Activated CD8-positive, alpha-beta memory T cell treated with anti-CD3 and anti-CD28 coated beads for 4 hours (primary cell): Measurements from ENCODE around the gene HEXB.
"Not testable (repeated sequence)": the region's sequence is repeated elsewhere in the genome, so short reads cannot be mapped to it uniquely, and the experiment has no call there.

Source experiments
- DNase-seq, 2 donors: peaks; one replicate each; pipeline ENCODE4 v3.0.0-alpha.2; 2020; ENCODE audit warnings: low read depth in 2 of 2

Gene HEXB

DNA sequence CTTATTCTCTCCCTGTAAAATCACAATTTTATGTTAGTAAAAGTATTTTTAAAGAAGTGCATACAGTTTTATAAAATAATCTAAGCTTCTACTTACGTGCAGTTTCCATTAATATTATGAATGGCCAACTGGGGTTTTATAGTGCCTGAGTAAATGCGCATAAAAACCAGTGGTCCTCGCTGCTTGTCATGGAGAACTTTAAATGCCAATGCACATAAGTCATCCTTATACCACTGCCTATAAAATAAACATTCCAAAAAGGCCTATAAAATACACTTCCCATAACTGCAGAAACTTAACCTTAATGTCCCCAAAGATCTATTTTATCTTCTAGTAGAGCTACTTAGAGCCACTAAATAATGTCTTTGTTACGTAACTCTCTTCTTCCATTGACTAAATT lies 53.4 kb downstream of the HEXB start:
- DNase-seq: no peak

GRCh38 chr5:74748742-74749141 lies 63.7 kb downstream of the HEXB start:
- DNase-seq: not testable (repeated sequence)

GRCh38 chr5:74761241-74761640 lies 76.2 kb downstream of the HEXB start:
- DNase-seq: no peak

DNA sequence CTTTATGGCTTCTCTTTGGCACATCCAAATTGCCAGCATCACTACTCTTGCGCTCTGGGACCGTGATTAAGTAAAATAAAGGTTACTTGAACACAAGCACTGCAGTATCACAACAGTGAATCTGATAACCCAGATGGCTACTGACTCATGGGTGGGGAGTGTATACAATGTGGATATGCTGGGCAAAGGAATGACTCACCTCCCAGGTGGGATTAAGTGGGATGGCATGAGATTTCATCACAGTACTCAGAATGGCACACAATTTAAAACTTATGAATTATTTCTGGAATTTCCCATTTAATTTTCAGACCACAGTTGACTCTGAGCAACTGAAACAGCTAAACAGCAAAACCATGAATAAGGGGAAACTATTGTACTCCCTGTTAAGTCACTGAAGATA lies 77.6 kb downstream of the HEXB start:
- no peak for DNase-seq

GRCh38 chr5:74763504-74763903 lies 78.5 kb downstream of the HEXB start:
- no peak for DNase-seq

DNA sequence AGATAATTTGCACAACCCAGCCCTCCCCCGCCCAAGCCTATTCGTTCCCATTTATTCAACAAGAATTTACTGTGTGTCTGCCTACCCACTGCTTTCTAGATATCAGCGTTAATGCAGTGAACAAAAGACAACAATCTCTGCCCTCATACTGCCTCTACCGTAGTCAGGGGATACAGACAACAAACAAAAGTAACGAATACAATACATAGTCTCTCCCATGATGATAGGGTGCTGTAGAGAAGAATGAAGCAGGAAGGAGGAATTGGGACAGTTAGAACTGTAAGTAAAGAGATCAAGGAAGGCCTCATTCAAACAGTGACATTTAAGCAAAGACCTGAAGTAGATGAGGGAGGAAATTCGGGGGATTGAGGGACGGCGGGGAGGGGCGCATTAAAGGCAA lies 80.2 kb downstream of the HEXB start:
- no peak for DNase-seq

DNA sequence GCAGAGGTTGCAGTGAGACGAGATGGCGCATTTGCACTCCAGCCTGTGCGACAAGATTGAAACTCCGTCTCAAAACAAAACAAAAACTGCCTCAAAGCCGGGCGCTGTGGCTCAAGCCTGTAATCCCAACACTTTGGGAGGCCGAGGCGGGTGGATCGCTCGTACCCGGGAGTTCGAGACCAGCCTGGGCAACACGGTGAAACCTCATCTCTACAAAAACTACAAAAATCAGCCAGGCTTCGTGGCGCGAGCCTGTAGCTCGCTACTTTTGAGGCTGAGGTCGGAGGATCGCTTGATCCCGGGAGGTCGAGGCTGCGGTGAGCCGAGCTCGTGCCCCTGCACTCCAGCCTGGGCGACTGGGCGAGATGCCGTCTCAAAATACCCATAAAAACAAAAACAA lies 80.9 kb downstream of the HEXB start:
- DNase-seq: no peak

DNA sequence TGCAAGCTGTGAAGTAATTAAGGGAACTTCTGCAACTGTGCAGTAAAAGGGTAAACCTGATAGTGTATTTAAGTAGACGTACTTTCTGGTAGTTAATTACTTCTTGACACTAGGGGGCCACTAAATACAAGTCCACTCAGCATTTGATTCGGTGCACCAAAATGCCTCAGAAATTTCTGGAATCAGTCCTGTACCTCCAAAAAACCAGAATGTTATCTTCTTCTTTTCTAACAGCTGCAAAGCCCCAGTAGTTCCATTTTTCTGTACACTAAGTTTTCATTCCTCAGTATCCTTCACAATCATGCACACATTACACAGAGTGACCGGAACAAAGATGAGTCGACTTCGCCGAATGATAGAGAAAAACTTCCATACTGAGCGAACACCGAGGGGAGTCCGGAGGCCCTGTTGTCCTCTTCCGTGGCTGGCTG lies 81.4 kb downstream of the HEXB start:
- no peak for DNase-seq

GRCh38 chr5:74766849-74767578 lies 82.0 kb downstream of the HEXB start, which contains the start of the genes GFM2 and NSA2:
GFM2 (minus strand) TSS chr5:74767117; CDS start chr5:74763742, 3,375 bp downstream.
NSA2 (plus strand) TSS chr5:74767249; CDS start chr5:74767361, 112 bp downstream.
- peak; percentile 86 for DNase-seq

- DNase-seq: no peak
Measured at GRCh38 chr5:74767579-74767913, 82.5 kb downstream of the HEXB start.
